OCI-LY7 (cell line): ENCODE measurements around the gene OMG. TPM values are rescaled to one million over a fixed set of nuclear protein-coding genes. Genes with fewer than 3 reads are reported as not detected.

Source experiments
- BruUV-seq: library from RNA; stranded (reverse); fragments of 400-500 nt; replicated peaks from 2 replicates; lab custom pipeline; 2021; lab: Mats Ljungman, UMichigan
- CTCF ChIA-PET: fragments of 300-600 bp; sonication (Branson Sonifier 250); formaldehyde crosslinking; loops from one replicate; lab custom pipeline; 2022; ENCODE audit warnings: antibody characterized with exemption; ENCODE audit not compliant: unreplicated experiment; lab: Charles Lee
- POLR2A ChIA-PET: fragments of 300-600 bp; sonication (Branson Sonifier 250); formaldehyde crosslinking; loops from one replicate; lab custom pipeline; 2022; ENCODE audit warnings: antibody characterized with exemption; lab: Charles Lee
- DNase-seq: peaks from one replicate; pipeline ENCODE4 v3.0.0-alpha.2; 2015; ENCODE audit warnings: low spot score
- H2AFZ ChIP-seq: fragments of 200-600 bp; sonication (generic), shearing (Covaris generic); 2 replicates; pipeline ENCODE4 v1.6.1; 2014; ENCODE audit warnings: mild to moderate bottlenecking, antibody characterized with exemption, low read length, moderate library complexity
- H3K27ac ChIP-seq: fragments of 200-600 bp; sonication (generic); 2 replicates; pipeline ENCODE4 v1.5.1; 2014; ENCODE audit warnings: mixed run types, low read depth, mild to moderate bottlenecking, moderate library complexity, low read length, inconsistent platforms; ENCODE audit not compliant: poor library complexity, severe bottlenecking
- H3K36me3 ChIP-seq: fragments of 200-600 bp; sonication (generic); 2 replicates; pipeline ENCODE4 v1.6.1; 2014; ENCODE audit warnings: mild to moderate bottlenecking, antibody characterized with exemption, low read length, moderate library complexity, mixed read lengths; ENCODE audit not compliant: insufficient read depth
- H3K4me1 ChIP-seq: fragments of 200-600 bp; sonication (generic); 2 replicates; pipeline ENCODE4 v1.5.1; 2014; ENCODE audit warnings: mild to moderate bottlenecking, low read length; ENCODE audit not compliant: insufficient read depth, poor library complexity, severe bottlenecking
- H3K4me2 ChIP-seq: fragments of 200-600 bp; sonication (generic); 2 replicates; pipeline ENCODE4 v1.6.1; 2014; ENCODE audit warnings: mild to moderate bottlenecking, low read length
- H3K4me3 ChIP-seq: fragments of 200-600 bp; sonication (generic); 2 replicates; pipeline ENCODE4 v1.5.1; 2014; ENCODE audit warnings: mild to moderate bottlenecking, low read depth, low read length; ENCODE audit not compliant: poor library complexity, severe bottlenecking
- H3K79me2 ChIP-seq: fragments of 200-600 bp; sonication (generic); 2 replicates; pipeline ENCODE4 v1.6.1; 2016; ENCODE audit warnings: low read depth, mild to moderate bottlenecking, low read length, moderate library complexity, mixed read lengths; ENCODE audit not compliant: insufficient read depth
- H3K9me2 ChIP-seq: fragments of 200-600 bp; sonication (generic); 2 replicates; pipeline ENCODE4 v1.6.1; 2016; ENCODE audit warnings: mild to moderate bottlenecking, low read length, mixed read lengths; ENCODE audit not compliant: insufficient read depth
- H3K9me3 ChIP-seq: fragments of 200-600 bp; sonication (generic); 2 replicates; pipeline ENCODE4 v1.6.1; 2014; ENCODE audit warnings: mild to moderate bottlenecking, mixed run types, low read length, mixed read lengths
- H4K20me1 ChIP-seq: fragments of 200-600 bp; sonication (generic); 2 replicates; pipeline ENCODE4 v1.6.1; 2014; ENCODE audit warnings: mild to moderate bottlenecking, antibody characterized with exemption, low read length, moderate library complexity, mixed read lengths; ENCODE audit not compliant: insufficient read depth
- EZH2phosphoT487 ChIP-seq: fragments of 200-600 bp; sonication (generic); IDR thresholded peaks from 2 replicates; pipeline ENCODE4 v1.6.1; 2018; ENCODE audit warnings: low read depth, borderline replicate concordance, mild to moderate bottlenecking, mixed run types, antibody characterized with exemption, low read length, moderate library complexity, mixed read lengths
- intact Hi-C: fragments of 100-400 bp; cut with micrococcal nuclease; formaldehyde crosslinking; loops from one replicate; pipeline ENCODE4 v1.10.0; 2022; ENCODE audit not compliant: unreplicated experiment
- total RNA-seq, 2 experiments: library from RNA; depleted of rRNA in 1 of 2; stranded (reverse); fragments of >200 nt in 1 of 2; shearing (Covaris generic) in 1 of 2; gene quantifications; 2 replicates each; pipeline ENCODE4 v1.2.3, GENCODE V29; 2014 to 2022
- TF ChIP-seq, protein P1 (sequence below): fragments of 200-600 bp; sonication (generic); conservative IDR thresholded peaks from 2 replicates; pipeline ENCODE4 v1.5.1; 2014; ENCODE audit warnings: mild to moderate bottlenecking, antibody characterized with exemption, low read length, moderate library complexity, mixed read lengths

OMG gene
- total RNA-seq, 2 experiments from 2014 or later = 0.32 to 1.4 TPM

DNA sequence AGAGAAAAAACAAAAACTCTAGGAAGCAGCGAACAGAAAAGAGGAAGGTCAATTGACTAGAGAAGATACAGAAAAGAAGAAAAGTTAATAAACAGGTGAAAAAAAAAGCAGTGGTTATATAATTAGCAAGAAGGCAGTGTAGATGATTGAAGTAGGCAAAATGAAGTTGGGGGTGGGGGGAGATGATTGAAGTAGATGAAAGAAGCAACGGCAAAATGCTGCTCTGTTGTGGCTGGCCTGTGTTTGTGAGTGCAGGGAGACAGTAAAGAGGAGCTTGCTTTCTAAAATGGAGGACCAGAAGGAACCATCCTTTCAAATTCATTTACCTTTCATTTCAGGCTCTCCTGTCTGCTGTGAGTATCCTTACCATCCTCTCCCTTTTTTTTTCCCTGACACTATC is 13.2 kb upstream of the OMG start:
- peaks cover 93% of the 10 kb centered on the region for H3K79me2 ChIP-seq
- no peaks in the 10 kb centered on the region for H3K9me2 ChIP-seq
- ChIA-PET POLR2A (interaction anchor here (0.6 to 3.4 kb wide), 4 partner anchors 9 to 549 kb away, joined by 3 to 71 read pairs (median 4); partner anchors contain the start of genes COPRS and EVI2A), CTCF (no interaction called here)
- no TSS peak for BruUV-seq
- intact Hi-C loops = no loop called here
- H2AFZ ChIP-seq = no peak overlapping the region
- H3K4me3 ChIP-seq = peak overlapping the region; percentile 73
- peak; percentile 76 for DNase-seq
- H3K36me3 ChIP-seq = peaks cover 40% of the 10 kb centered on the region
- TF ChIP-seq EZH2phosphoT487 = no peak
- TF ChIP-seq, protein P1, sequence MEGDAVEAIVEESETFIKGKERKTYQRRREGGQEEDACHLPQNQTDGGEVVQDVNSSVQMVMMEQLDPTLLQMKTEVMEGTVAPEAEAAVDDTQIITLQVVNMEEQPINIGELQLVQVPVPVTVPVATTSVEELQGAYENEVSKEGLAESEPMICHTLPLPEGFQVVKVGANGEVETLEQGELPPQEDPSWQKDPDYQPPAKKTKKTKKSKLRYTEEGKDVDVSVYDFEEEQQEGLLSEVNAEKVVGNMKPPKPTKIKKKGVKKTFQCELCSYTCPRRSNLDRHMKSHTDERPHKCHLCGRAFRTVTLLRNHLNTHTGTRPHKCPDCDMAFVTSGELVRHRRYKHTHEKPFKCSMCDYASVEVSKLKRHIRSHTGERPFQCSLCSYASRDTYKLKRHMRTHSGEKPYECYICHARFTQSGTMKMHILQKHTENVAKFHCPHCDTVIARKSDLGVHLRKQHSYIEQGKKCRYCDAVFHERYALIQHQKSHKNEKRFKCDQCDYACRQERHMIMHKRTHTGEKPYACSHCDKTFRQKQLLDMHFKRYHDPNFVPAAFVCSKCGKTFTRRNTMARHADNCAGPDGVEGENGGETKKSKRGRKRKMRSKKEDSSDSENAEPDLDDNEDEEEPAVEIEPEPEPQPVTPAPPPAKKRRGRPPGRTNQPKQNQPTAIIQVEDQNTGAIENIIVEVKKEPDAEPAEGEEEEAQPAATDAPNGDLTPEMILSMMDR = no peak
- peak overlapping the region; percentile 93 for H3K4me2 ChIP-seq
- H4K20me1 ChIP-seq = no peaks in the 10 kb centered on the region
- H3K9me3 ChIP-seq = peaks cover 8% of the 10 kb centered on the region; the same call in 1 of the 2 replicates
- H3K4me1 ChIP-seq = peaks cover 42% of the 10 kb centered on the region
- H3K27ac ChIP-seq = peak overlapping the region; percentile 97

DNA sequence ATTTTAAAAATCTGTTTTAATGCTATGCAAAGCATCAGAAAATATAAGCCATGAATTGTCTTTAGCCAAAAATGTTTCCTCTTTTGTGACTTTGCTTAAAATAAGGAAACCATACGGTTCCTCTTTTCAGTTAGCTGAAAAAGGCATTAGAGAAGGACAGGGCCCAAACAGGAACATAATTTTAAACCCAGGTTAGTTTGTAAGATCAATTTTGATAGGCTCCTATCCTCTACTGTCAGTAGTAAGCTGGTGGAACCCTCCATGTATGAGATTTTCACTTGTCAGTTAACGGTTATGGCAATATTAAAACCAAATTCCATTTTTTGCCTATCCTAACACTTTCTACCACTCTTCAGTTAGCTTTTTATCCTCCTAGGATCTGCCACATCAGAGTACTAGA is 12.5 kb upstream of the OMG start:
- Histone ChIP-seq H3K36me3 (peaks cover 47% of the 10 kb centered on the region), H4K20me1 (no peaks in the 10 kb centered on the region), H2AFZ (no peak overlapping the region), H3K4me3 (peak overlapping the region; percentile 73), H3K4me1 (peaks cover 35% of the 10 kb centered on the region), H3K4me2 (peak overlapping the region; percentile 93), H3K9me3 (peaks cover 8% of the 10 kb centered on the region; the same call in 1 of the 2 replicates), H3K9me2 (no peaks in the 10 kb centered on the region), H3K79me2 (peaks cover 93% of the 10 kb centered on the region), H3K27ac (peak overlapping the region; percentile 97)
- no peak for TF ChIP-seq EZH2phosphoT487
- CTCF ChIA-PET = no interaction called here
- intact Hi-C loops = loop anchor here (1.0 kb wide), 1 partner anchor 12 kb away; the partner anchor contains the start of gene EVI2A
- POLR2A ChIA-PET = interaction anchor here (0.9 to 3.4 kb wide), 2 partner anchors 10 to 55 kb away, joined by 3 to 71 read pairs; no protein-coding TSS in a partner anchor
- peak; percentile 85 for DNase-seq
- BruUV-seq = no TSS peak

DNA sequence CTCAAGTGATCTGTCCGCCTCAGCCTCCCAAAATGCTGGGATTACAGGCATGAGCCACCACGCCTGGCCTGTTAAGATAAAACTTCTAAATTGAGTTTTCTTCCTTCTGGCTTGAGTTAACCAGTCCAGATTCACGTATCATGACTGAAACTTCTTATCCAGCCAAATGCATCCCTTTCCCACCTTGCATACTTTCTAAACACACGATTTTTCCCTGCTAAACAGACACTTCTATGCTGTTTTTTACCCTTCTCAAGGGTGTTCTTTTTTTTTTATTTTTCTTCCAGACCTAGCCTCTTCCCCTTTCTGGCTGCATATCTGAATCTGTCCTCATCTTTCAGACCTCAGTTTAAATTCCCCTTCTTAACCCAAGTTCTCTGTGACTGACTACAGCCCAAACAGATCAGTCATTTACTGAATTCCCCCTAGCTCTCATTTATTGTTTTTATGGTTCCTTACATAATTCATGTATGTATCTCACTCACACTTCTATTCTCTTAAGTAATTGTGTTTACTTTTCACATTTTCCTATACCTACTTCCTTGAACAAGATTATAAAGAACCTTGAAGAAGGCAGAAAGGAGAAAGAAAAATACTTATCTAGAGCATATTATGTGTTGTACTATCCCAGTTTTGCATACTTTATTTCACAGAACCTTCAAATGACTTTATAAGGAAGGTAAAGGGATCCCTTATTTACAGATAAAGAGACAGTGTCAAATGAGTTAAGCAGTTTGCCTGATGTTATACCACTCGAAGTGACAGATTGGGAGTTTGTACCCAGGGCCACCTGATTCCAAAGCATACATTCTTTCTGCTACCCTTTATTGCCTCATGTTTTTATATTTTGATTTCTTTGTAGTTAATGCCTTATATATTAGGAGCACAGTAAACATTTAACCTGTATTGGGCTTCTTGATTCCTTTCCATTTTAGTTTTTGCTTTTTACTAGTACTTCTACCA is 11.6 kb upstream of the OMG start:
- intact Hi-C loops = loop anchor here (1.0 kb wide), 1 partner anchor 13 kb away; the partner anchor contains the start of gene EVI2A
- Histone ChIP-seq H3K4me3 (peak overlapping the region; percentile 73), H4K20me1 (no peaks in the 10 kb centered on the region)

More for the DNA sequence above, 11.6 kb upstream of the OMG start:
- H3K79me2 ChIP-seq = peaks cover 100% of the 10 kb centered on the region
- peak overlapping the region; percentile 97 for H3K27ac ChIP-seq
- H3K4me1 ChIP-seq = peaks cover 31% of the 10 kb centered on the region
- DNase-seq = no peak
- peaks cover 9% of the 10 kb centered on the region; the same call in 1 of the 2 replicates for H3K9me3 ChIP-seq
- ChIA-PET CTCF (interaction anchor here (0.6 kb wide), 1 partner anchor 41 kb away, joined by 3 read pairs; no protein-coding TSS in a partner anchor), POLR2A (interaction anchor here (0.6 to 3.4 kb wide), 5 partner anchors 11 to 929 kb away, joined by 3 to 71 read pairs (median 3); no protein-coding TSS in a partner anchor)
- H3K36me3 ChIP-seq = peaks cover 56% of the 10 kb centered on the region
- TF ChIP-seq, protein P1 = no peak
- no peak for TF ChIP-seq EZH2phosphoT487
- H2AFZ ChIP-seq = no peak overlapping the region
- peak overlapping the region; percentile 93 for H3K4me2 ChIP-seq
- BruUV-seq = no TSS peak
- no peaks in the 10 kb centered on the region for H3K9me2 ChIP-seq
